Loucy (cell line): ENCODE data around the gene B4GALNT3.

Experiments used
- EZH2phosphoT487 ChIP-seq: fragments of 200-600 bp; IDR thresholded peaks from 2 replicates; pipeline ENCODE4 v1.6.1; 2018; ENCODE audit warnings: antibody characterized with exemption, mild to moderate bottlenecking, moderate library complexity, borderline replicate concordance
- TF ChIP-seq, protein P1 (sequence below): fragments of 200-600 bp; sonication (generic); conservative IDR thresholded peaks from 2 replicates; pipeline ENCODE4 v1.5.1; 2014; ENCODE audit warnings: mild to moderate bottlenecking, antibody characterized with exemption, low read length

- TF ChIP-seq, protein P1, sequence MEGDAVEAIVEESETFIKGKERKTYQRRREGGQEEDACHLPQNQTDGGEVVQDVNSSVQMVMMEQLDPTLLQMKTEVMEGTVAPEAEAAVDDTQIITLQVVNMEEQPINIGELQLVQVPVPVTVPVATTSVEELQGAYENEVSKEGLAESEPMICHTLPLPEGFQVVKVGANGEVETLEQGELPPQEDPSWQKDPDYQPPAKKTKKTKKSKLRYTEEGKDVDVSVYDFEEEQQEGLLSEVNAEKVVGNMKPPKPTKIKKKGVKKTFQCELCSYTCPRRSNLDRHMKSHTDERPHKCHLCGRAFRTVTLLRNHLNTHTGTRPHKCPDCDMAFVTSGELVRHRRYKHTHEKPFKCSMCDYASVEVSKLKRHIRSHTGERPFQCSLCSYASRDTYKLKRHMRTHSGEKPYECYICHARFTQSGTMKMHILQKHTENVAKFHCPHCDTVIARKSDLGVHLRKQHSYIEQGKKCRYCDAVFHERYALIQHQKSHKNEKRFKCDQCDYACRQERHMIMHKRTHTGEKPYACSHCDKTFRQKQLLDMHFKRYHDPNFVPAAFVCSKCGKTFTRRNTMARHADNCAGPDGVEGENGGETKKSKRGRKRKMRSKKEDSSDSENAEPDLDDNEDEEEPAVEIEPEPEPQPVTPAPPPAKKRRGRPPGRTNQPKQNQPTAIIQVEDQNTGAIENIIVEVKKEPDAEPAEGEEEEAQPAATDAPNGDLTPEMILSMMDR: no peak
- TF ChIP-seq EZH2phosphoT487: no peak
Observed at GRCh38 chr12:565161-565560, 105.4 kb downstream of the B4GALNT3 start.
